Activated CD4-positive, CD25-positive, alpha-beta regulatory T cell treated with anti-CD3 and anti-CD28 coated beads, Interleukin-2, amount 50 U/mL, for 72 hours (primary cell): ENCODE data around the gene SUGCT.
"Not testable (repeated sequence)": the region's sequence is repeated elsewhere in the genome, so short reads cannot be mapped to it uniquely, and the experiment has no call there.

Experiments used
- DNase-seq: peaks from one replicate; pipeline ENCODE4 v3.0.0; 2021

The SUGCT gene

DNA sequence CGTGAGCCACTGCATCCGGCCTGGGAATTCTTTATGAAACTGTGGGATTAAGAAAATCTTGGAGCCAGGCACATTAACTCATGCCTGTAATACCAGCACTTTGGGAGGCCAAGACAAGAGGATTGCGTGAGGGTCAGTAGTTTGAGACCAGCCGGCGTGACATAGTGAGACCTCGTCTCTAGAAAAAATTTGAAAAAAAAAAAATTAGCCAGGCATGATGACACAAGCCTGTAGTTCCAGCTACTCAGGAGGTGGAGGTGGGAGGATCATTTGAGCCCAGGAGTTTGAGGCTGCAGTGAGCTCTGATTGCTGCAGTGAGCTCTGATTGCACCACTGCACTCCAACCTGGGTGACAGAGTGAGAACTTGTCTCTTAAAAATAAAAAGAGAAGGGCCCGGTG lies 69.8 kb downstream of the SUGCT start:
- DNase-seq, result no peak

DNA sequence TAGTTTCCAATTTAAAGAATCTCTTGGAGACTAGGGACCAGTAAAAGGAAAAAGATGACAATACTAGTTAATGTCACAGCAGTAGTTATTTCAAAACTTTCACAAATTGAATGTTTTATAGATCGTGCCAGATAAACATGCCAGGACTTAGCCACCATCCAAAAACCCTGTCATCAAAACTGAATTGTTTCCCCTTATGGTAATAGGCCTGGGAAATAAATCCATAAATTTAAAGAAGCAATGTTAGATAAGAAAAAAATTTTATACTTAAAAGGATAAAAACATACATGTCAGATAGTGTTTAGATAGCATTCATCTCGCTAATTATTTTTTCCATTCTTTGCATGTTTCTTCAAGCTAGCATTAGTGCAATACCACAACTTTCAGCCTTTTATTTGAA lies 71.2 kb downstream of the SUGCT start:
- no peak for DNase-seq

GRCh38 chr7:40211276-40212003 lies 76.6 kb downstream of the SUGCT start:
- no peak for DNase-seq

DNA sequence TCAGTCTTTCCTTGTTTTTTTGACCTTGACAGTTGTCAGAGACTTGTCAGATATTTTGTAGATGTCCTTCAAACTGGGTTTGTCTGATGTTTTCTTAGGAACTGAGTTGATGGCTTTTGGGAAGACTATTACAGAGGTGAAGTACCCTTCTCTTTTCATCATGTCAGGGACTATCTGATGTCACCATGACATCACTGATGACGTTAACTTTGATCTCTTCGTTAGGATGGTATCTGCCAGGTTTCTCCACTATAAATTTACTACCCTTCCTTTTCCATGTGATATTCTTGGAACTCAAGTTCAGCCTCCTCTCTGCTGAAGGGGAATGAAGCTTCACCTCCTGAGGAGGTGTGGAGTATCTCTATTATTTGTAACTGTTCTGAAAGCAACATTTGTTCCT lies 78.5 kb downstream of the SUGCT start:
- DNase-seq, result no peak

- no peak for DNase-seq
Measured at GRCh38 chr7:40213856-40214255, 79.1 kb downstream of the SUGCT start.

- DNase-seq, result not testable (repeated sequence)
Measured at GRCh38 chr7:40218612-40219011, 83.8 kb downstream of the SUGCT start.

- no peak for DNase-seq
Measured at GRCh38 chr7:40219917-40220316, 85.1 kb downstream of the SUGCT start.

DNA sequence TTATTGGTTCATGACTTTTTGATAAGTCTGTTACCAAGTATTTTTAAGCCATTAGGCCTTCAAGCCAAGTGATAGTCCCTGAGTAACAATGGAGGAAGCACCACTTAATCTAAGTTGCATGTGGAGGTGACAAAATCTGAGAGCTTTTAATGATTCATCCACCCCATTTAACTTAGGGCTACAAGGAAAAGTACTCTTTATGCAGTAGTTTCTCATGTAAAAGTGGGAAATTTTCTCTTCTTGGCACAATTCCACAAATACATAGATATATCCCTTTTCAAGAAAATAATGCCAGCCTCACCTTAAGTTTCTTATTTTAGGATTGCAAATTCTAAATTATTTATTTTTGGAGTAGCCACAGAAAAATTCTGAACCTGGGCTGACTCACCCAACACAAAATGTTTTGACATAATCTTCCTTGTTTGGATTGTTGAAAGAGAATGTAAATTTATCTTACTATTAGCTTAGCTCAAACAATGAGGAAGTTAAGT lies 85.7 kb downstream of the SUGCT start:
- DNase-seq, result no peak

GRCh38 chr7:40221836-40222235 lies 87.0 kb downstream of the SUGCT start:
- no peak for DNase-seq

DNA sequence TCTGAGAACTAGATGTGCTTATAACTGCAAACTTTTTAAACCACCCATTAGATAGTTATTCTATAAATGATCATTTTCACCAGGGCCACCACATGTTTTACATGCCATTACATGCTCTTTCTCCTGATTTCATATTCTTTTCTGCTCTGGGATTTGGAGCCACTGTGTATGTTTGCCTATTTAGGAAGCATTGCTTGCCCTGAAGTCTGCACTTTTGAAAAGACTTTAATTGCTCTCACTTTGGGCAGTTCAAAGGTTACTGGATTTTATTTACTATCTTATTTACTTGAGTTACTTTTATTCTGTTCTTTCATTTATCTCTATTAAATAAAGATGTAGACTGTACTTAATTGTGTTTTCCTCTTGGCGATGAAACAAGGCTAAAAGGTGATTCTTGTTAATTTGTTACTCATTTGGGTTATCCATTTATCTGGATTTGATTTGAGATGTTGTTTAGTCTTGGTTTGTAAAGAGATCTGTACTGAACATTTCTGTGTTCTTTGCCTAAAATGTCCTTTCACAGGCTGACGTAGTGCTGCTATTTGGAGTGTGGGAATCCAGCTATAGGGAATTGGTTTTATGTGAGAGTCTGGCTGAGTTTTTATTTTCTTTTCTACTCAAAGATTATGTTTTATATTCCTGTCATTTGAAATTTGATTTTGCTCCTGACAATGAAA lies 88.8 kb downstream of the SUGCT start:
- DNase-seq, result no peak

DNA sequence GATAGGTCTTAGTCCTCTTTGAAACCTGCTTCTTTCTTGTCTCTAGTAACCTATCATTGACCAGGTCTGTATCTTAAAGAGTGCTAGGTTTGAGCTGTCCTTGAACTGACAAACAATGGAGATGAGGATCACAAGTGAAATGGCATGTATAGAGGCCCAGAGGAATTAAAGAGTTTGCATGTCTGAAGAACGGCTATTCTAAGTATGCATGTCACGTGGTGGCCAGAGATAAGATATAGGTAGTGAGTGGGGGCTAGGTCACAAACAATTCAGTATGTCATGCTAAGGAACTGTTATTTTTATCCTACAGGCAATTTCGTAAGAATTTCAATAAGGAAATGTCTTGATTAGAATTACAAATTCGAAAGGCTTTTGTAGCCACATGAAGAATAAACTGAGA lies 95.3 kb downstream of the SUGCT start:
- DNase-seq, result no peak

- DNase-seq, result no peak
Measured at GRCh38 chr7:40231796-40232195, 97.0 kb downstream of the SUGCT start.

DNA sequence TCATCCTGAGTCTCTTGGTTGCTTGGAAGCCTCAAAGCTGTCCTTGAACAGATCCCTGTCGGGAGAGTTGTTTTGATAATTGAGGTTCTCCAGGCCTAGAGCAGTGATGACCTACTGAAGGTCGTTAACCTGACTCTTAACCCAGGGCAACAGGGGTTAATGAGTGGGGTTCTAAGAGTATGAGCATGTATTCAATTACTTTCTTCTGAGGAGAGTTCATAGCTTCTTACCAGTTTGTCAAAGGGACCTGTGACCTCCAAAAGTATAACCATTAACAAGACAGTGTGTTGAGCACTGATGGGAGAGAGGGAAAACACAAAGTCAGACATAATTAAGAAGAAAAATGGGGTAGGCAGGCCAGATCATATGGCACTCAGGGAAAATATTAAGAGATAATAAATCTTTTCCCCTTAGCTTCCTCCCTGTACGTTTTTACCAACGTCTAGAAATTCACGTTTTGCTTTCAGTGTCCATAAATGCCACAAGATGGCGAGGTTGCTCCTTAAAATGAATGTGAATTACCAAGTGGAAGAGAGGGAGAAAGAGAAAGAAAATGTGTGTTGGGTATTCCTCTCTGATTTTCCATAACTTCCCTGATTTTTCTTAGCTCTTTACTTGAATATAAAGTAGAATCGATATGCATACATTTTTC lies 97.6 kb downstream of the SUGCT start:
- DNase-seq, result no peak

DNA sequence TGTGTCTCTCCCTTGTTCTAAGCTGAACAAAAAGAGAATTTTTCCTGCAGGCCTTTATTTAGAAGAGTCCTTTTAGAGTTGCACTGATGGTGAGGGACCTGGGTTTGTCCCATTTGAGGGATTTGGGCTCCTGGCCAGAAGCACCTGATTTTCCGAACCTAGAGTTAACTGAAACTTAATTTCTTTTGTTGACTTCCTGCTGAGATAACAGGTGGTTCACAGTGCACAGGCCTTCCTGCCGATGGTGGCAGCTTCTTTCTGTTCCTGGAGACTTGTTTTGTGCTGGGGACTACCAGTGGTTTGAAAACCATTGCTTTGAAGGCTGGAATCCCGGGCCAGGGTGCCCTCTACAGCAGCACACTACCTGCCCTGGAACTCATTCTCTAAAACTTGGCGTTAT lies 99.2 kb downstream of the SUGCT start:
- DNase-seq, result no peak

DNA sequence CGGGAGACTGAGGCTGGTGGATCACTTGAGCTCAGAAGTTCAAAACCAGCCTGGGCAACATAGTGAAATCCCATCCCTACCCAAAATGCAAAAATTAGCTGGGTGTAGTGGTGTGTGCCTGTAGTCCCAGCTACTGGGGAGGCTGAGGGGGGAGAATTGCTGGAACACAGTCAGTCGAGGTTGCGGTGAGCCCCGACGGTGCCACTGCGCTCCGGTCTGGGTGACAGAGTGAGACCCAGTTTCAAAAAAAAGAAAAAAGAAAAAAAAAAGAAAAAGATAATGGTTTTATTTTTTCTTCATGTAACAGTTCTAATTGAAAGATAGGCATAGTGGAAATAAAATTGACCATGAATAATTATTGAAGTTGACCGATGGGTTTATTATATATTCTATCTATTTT lies 99.9 kb downstream of the SUGCT start:
- no peak for DNase-seq

GRCh38 chr7:40237731-40238130 lies 102.9 kb downstream of the SUGCT start:
- no peak for DNase-seq

DNA sequence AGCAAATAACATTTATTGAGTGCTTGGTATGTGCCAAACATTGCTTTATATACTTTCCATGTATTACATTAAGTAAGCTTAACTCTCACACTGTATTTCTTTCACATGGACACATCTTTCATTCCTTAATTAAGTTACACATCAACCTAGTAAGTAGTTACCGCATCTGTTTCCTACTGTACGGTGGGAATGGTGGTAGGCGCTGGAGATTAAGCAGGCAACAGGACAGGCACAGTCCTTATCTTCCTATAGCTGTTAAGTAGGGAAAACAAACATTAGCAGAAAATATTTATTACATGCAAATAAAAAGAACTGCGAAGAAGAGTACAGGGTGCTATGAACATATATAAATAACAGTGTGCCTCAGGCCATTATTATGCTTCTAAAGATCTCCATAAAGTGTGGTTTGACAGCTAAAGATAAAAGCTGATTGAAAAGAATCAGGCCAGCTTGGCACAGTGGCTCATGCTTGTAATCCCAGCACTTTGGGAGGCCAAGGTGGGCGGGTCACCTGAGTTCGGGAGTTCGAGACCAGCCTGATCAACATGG lies 105.0 kb downstream of the SUGCT start:
- no peak for DNase-seq

DNA sequence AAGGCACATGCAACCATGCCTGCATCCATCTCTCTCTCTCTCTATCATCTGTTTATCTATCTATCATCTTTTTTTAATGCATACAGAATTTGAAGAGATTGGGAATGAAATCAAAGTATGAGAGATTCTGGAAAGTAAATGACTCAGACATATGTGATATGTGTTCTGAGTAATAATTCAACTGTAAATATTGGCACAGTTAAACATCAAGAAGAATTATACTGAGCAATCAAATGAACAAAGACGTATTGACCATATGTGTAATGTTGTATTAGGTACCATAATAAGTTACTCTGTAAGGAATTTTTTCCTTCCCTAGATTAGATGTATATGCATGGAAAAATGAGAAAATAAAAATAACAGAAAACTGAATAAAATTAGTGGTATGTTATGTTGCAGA lies 108.3 kb downstream of the SUGCT start:
- no peak for DNase-seq

DNA sequence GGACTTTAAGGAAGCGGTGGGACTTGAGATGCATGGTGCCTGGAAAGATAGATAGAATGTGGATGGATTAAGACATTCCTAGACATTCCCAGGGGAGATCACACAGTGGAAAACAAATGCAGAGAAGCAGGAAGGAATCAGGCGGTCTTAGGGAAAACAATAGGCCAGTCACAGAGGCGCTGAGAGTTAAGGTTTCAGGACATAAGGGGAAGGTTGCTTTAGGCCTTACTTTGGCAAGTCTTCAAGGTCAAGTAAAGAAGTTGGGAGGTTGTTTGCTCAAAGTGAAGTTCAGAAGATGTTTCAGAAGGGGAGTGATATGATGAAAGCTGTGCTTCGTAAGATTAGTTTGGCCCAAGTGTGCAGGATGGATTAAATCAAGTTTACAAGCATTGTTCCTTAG lies 109.4 kb downstream of the SUGCT start:
- DNase-seq, result no peak

- DNase-seq, result no peak
Measured at GRCh38 chr7:40248681-40249080, 113.9 kb downstream of the SUGCT start.

GRCh38 chr7:40253444-40253843 lies 118.6 kb downstream of the SUGCT start:
- DNase-seq, result not testable (repeated sequence)

- no peak for DNase-seq
Measured at GRCh38 chr7:40263752-40264390, 129.1 kb downstream of the SUGCT start.

DNA sequence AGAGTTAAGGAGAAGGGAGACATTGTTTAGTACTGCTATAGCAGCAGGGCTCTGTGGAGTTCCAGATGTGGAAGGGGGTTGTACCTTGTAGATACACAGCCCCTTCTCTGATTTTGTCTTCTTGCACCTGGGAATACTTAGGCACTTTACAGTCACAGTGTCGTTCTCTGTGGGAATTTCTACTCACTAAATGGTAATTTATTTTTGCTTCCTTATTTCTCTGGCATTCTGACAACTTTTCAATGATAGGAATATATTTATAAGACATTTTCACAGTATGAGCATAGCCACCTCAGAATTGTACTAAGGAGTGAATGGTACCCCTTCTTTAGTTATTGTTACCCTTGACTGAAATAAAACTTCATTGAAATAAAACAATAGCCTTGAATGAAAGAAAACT lies 132.8 kb downstream of the SUGCT start:
- no peak for DNase-seq
